HCT116 (cell line): ENCODE measurements around the gene ARMC2. TPM values are rescaled to one million over a fixed set of nuclear protein-coding genes. Genes with fewer than 3 reads are reported as not detected.

Experiments used
- ATAC-seq: fragments of 200-7000 bp; cut with Tn5 transposase; 2 replicates; pipeline ENCODE4 v1.9.1; 2020; ENCODE audit warnings: mild to moderate bottlenecking, moderate library complexity
- BruUV-seq: library from RNA; stranded (reverse); fragments of 400-500 nt; replicated peaks from 2 replicates; lab custom pipeline; 2021; lab: Mats Ljungman, UMichigan
- CTCF ChIA-PET: fragments of 300-600 bp; sonication (Branson Sonifier 250); formaldehyde crosslinking; loops from one replicate; lab custom pipeline; 2021; ENCODE audit warnings: antibody characterized with exemption; lab: Charles Lee
- POLR2A ChIA-PET: fragments of 300-600, 350-600 bp; sonication (Branson Sonifier 250); formaldehyde crosslinking; loops from one replicate; lab custom pipeline; 2021; ENCODE audit warnings: antibody characterized with exemption; lab: Charles Lee
- RAD21 ChIA-PET, 2 experiments: fragments of 300-600 bp; sonication (Branson Sonifier 250); formaldehyde crosslinking; loops; one replicate each; lab custom pipeline; 2023; ENCODE audit warnings: low total read pairs in 2 of 2; ENCODE audit not compliant: uncharacterized antibody in 2 of 2, unreplicated experiment in 2 of 2, low non-redundant PET in 1 of 2; lab: Charles Lee
- DNase-seq: peaks from one replicate; pipeline ENCODE4 v3.0.0-alpha.2; 2010; ENCODE audit warnings: low read depth, low spot score
- H2AFZ ChIP-seq: fragments of 200-600 bp; shearing (Covaris generic), sonication (generic); 2 replicates; pipeline ENCODE4 v1.6.1; 2017; ENCODE audit warnings: low read depth, mixed run types, mixed read lengths, antibody characterized with exemption, low read length; ENCODE audit not compliant: poor library complexity, severe bottlenecking
- H3K27ac ChIP-seq: 2 replicates; pipeline ENCODE4 v1.5.1; 2012; ENCODE audit warnings: low read depth, low read length
- H3K27me3 ChIP-seq: fragments of 200-600 bp; sonication (generic); 2 replicates; pipeline ENCODE4 v1.6.1; 2016; ENCODE audit warnings: mixed run types, low read length, mixed read lengths; ENCODE audit not compliant: insufficient read depth
- H3K36me3 ChIP-seq, 2 experiments: fragments of 200-500 bp in 1 of 2; fragments of 200-600 bp in 1 of 2; sonication (Bioruptor generic) in 1 of 2; sonication (generic) in 1 of 2; 2 replicates each; pipeline versions ENCODE4 v1.5.1 to v1.6.1; 2014 to 2016; ENCODE audit warnings: low read length in 2 of 2, inconsistent platforms in 1 of 2, mixed read lengths in 1 of 2, mixed run types in 1 of 2; ENCODE audit not compliant: insufficient read depth in 2 of 2, control insufficient read depth in 1 of 2
- H3K4me1 ChIP-seq, 2 experiments: fragments of 200-600 bp in 1 of 2; sonication (generic) in 1 of 2; 2 replicates each; pipeline versions ENCODE4 v1.5.1 to v1.6.1; 2012 to 2017; ENCODE audit warnings: low read length in 2 of 2, inconsistent platforms in 1 of 2, mild to moderate bottlenecking in 1 of 2, mixed read lengths in 1 of 2, mixed run types in 1 of 2, moderate library complexity in 1 of 2; ENCODE audit not compliant: insufficient read depth in 2 of 2, control insufficient read depth in 1 of 2
- H3K4me2 ChIP-seq: fragments of 200-600 bp; sonication (generic); 2 replicates; pipeline ENCODE4 v1.6.1; 2017; ENCODE audit warnings: mixed run types, low read length, mixed read lengths
- H3K4me3 ChIP-seq, 2 experiments: fragments of 200-600 bp in 1 of 2; sonication (generic) in 1 of 2; replicated peaks in 1 of 2; 2 replicates each; pipeline ENCODE4 v1.5.1; 2011 to 2016; ENCODE audit warnings: low read length in 2 of 2, control low read depth in 1 of 2, low read depth in 1 of 2, mild to moderate bottlenecking in 1 of 2, mixed read lengths in 1 of 2, mixed run types in 1 of 2
- H3K79me2 ChIP-seq: fragments of 200-600 bp; sonication (generic); 2 replicates; pipeline ENCODE4 v1.6.1; 2017; ENCODE audit warnings: mild to moderate bottlenecking, mixed run types, low read length, moderate library complexity, mixed read lengths; ENCODE audit not compliant: insufficient read depth
- H3K9ac ChIP-seq: fragments of 200-600 bp; sonication (generic); 2 replicates; pipeline ENCODE4 v1.6.1; 2016; ENCODE audit warnings: low read length, mixed read lengths
- H3K9me2 ChIP-seq: fragments of 200-600 bp; sonication (generic), shearing (Covaris generic); 2 replicates; pipeline ENCODE4 v1.6.1; 2017; ENCODE audit warnings: mixed run types, mild to moderate bottlenecking, moderate library complexity; ENCODE audit not compliant: insufficient read depth
- H3K9me3 ChIP-seq, 2 experiments: fragments of 200-500 bp in 1 of 2; fragments of 200-600 bp in 1 of 2; sonication (Bioruptor generic) in 1 of 2; sonication (generic) in 1 of 2; 2 replicates each; pipeline ENCODE4 v1.6.1; 2014 to 2017; ENCODE audit warnings: low read length in 2 of 2, mixed read lengths in 2 of 2, inconsistent platforms in 1 of 2, low read depth in 1 of 2, mild to moderate bottlenecking in 1 of 2, mixed run types in 1 of 2, moderate library complexity in 1 of 2; ENCODE audit not compliant: control insufficient read depth in 1 of 2, insufficient read depth in 1 of 2
- H4K20me1 ChIP-seq: fragments of 200-600 bp; sonication (generic), shearing (Covaris generic); 2 replicates; pipeline ENCODE4 v1.6.1; 2017; ENCODE audit warnings: mixed run types, mild to moderate bottlenecking, moderate library complexity; ENCODE audit not compliant: insufficient read depth
- CBX3 ChIP-seq: IDR thresholded peaks from 2 replicates; pipeline ENCODE4 v1.6.1; 2012; ENCODE audit warnings: low read depth
- CEBPB ChIP-seq: IDR thresholded peaks from 2 replicates; pipeline ENCODE4 v1.6.1; 2012; ENCODE audit warnings: low read depth
- CTCF ChIP-seq, 3 experiments: fragments of 200-600 bp in 1 of 3; sonication (generic) in 1 of 3; IDR thresholded peaks in 2 of 3; conservative IDR thresholded peaks in 1 of 3; 2 replicates each; pipeline ENCODE4 v1.5.1; 2012 to 2017; ENCODE audit warnings: low read depth in 2 of 3, low read length in 2 of 3, antibody characterized with exemption in 1 of 3, borderline replicate concordance in 1 of 3, control low read depth in 1 of 3, mild to moderate bottlenecking in 1 of 3, mixed read lengths in 1 of 3, mixed run types in 1 of 3, moderate library complexity in 1 of 3; ENCODE audit not compliant: insufficient read depth in 1 of 3
- EGR1 ChIP-seq: IDR thresholded peaks from 2 replicates; pipeline ENCODE4 v1.6.1; 2012; ENCODE audit warnings: low read depth
- ELF1 ChIP-seq: IDR thresholded peaks from 2 replicates; pipeline ENCODE4 v1.6.1; 2012; ENCODE audit warnings: low read depth, borderline replicate concordance
- EZH2phosphoT487 ChIP-seq: fragments of 200-600 bp; IDR thresholded peaks from 2 replicates; pipeline ENCODE4 v1.6.1; 2018; ENCODE audit warnings: antibody characterized with exemption, borderline replicate concordance
- JUND ChIP-seq: IDR thresholded peaks from 2 replicates; pipeline ENCODE4 v1.6.1; 2012
- POLR2A ChIP-seq: IDR thresholded peaks from 2 replicates; pipeline ENCODE4 v1.7.0; 2011; ENCODE audit warnings: borderline replicate concordance; ENCODE audit not compliant: insufficient read depth, insufficient read length; ENCODE audit errors: extremely low read depth
- POLR2AphosphoS5 ChIP-seq: IDR thresholded peaks from 2 replicates; pipeline ENCODE4 v1.6.1; 2011; ENCODE audit warnings: mild to moderate bottlenecking, low read depth, low read length, moderate library complexity
- RAD21 ChIP-seq: IDR thresholded peaks from 2 replicates; pipeline ENCODE4 v1.6.1; 2012; ENCODE audit warnings: low read depth, mild to moderate bottlenecking
- SIN3A ChIP-seq: IDR thresholded peaks from 2 replicates; pipeline ENCODE4 v1.6.1; 2012; ENCODE audit warnings: low read depth
- SRF ChIP-seq: IDR thresholded peaks from 2 replicates; pipeline ENCODE4 v1.6.1; 2012; ENCODE audit warnings: low read depth
- TCF7L2 ChIP-seq: IDR thresholded peaks from 2 replicates; pipeline ENCODE4 v1.7.0; 2011; ENCODE audit warnings: borderline replicate concordance, inconsistent platforms; ENCODE audit not compliant: insufficient read depth, insufficient read length; ENCODE audit errors: extremely low read depth
- YY1 ChIP-seq: IDR thresholded peaks from 2 replicates; pipeline ENCODE4 v1.6.1; 2011; ENCODE audit warnings: low read length, low read depth, moderate library complexity, mild to moderate bottlenecking; ENCODE audit not compliant: insufficient replicate concordance; ENCODE audit errors: extremely low read depth
- ZFX ChIP-seq: fragments of 450-650 bp; IDR thresholded peaks from 2 replicates; pipeline ENCODE4 v1.6.1; 2017
- ZNF274 ChIP-seq: fragments of 200-500 bp; sonication (Bioruptor generic); IDR thresholded peaks from 2 replicates; pipeline ENCODE4 v1.6.1; 2014; ENCODE audit warnings: mild to moderate bottlenecking, low read depth, low read length, inconsistent platforms
- intact Hi-C: fragments of 100-400 bp; cut with micrococcal nuclease; formaldehyde crosslinking; loops from 2 replicates; pipeline ENCODE4 v1.10.0; 2022
- total RNA-seq: library from RNA; stranded (reverse); gene quantifications from one replicate; pipeline ENCODE4 v1.2.1, GENCODE V29; 2021; ENCODE audit not compliant: unreplicated experiment
- TF ChIP-seq, protein P1 (sequence below): IDR thresholded peaks from 2 replicates; pipeline ENCODE4 v1.6.1; 2011; ENCODE audit warnings: mild to moderate bottlenecking, low read length, moderate library complexity; ENCODE audit not compliant: insufficient replicate concordance; ENCODE audit errors: extremely low read depth
- TF ChIP-seq, protein P2 (sequence below): IDR thresholded peaks from 2 replicates; pipeline ENCODE4 v1.6.1; 2012
- TF ChIP-seq, protein P3 (sequence below): IDR thresholded peaks from 2 replicates; pipeline ENCODE4 v1.6.1; 2012

ARMC2 gene
- total RNA-seq, 1 experiment from 2014 or later: 3.6 TPM

GRCh38 chr6:108959972-108960582 lies 111.9 kb downstream of the ARMC2 start:
- no peak for ATAC-seq
- no peak overlapping the region for H3K9ac ChIP-seq
- no peaks in the 10 kb centered on the region for H3K9me2 ChIP-seq
- H3K36me3 ChIP-seq: no peaks in the 10 kb centered on the region
- TF ChIP-seq, protein P1, sequence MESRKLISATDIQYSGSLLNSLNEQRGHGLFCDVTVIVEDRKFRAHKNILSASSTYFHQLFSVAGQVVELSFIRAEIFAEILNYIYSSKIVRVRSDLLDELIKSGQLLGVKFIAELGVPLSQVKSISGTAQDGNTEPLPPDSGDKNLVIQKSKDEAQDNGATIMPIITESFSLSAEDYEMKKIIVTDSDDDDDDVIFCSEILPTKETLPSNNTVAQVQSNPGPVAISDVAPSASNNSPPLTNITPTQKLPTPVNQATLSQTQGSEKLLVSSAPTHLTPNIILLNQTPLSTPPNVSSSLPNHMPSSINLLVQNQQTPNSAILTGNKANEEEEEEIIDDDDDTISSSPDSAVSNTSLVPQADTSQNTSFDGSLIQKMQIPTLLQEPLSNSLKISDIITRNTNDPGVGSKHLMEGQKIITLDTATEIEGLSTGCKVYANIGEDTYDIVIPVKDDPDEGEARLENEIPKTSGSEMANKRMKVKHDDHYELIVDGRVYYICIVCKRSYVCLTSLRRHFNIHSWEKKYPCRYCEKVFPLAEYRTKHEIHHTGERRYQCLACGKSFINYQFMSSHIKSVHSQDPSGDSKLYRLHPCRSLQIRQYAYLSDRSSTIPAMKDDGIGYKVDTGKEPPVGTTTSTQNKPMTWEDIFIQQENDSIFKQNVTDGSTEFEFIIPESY: no peak
- TF ChIP-seq JUND: no peak
- TF ChIP-seq POLR2A: no peak
- TF ChIP-seq, protein P2, sequence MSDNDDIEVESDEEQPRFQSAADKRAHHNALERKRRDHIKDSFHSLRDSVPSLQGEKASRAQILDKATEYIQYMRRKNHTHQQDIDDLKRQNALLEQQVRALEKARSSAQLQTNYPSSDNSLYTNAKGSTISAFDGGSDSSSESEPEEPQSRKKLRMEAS: no peak
- no peak for TF ChIP-seq CBX3
- TF ChIP-seq SRF: no peak
- TF ChIP-seq ZFX: no peak
- TF ChIP-seq EGR1: no peak
- no peak for TF ChIP-seq CTCF (IDR thresholded peaks at IDR 0.05 in 2 of 3, conservative IDR thresholded peaks at IDR 0.05 in 1 of 3; ENCODE audit: borderline replicate concordance in 1 of 3, insufficient read depth in 1 of 3, low read depth in 2 of 3, low read length in 2 of 3)
- no peak for TF ChIP-seq EZH2phosphoT487
- no peak for TF ChIP-seq CEBPB
- TF ChIP-seq, protein P3, sequence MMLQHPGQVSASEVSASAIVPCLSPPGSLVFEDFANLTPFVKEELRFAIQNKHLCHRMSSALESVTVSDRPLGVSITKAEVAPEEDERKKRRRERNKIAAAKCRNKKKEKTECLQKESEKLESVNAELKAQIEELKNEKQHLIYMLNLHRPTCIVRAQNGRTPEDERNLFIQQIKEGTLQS: no peak
- no peak for TF ChIP-seq ZNF274
- TF ChIP-seq RAD21: no peak
- no peak for TF ChIP-seq SIN3A
- TF ChIP-seq TCF7L2: no peak
- no peak for TF ChIP-seq ELF1
- TF ChIP-seq POLR2AphosphoS5: no peak
- no peak for TF ChIP-seq YY1
- no TSS peak for BruUV-seq
- no peaks in the 10 kb centered on the region for H3K27me3 ChIP-seq
- H3K4me1 ChIP-seq: no peaks in the 10 kb centered on the region
- POLR2A ChIA-PET: no interaction called here
- H4K20me1 ChIP-seq: no peaks in the 10 kb centered on the region
- intact Hi-C loops: no loop called here
- RAD21 ChIA-PET: no interaction called here
- H2AFZ ChIP-seq: no peak overlapping the region
- no peak overlapping the region for H3K27ac ChIP-seq
- CTCF ChIA-PET: no interaction called here
- no peak overlapping the region for H3K4me3 ChIP-seq
- no peak overlapping the region for H3K4me2 ChIP-seq
- no peaks in the 10 kb centered on the region for H3K9me3 ChIP-seq
- DNase-seq: no peak
- no peaks in the 10 kb centered on the region for H3K79me2 ChIP-seq
